ENCODE results near the gene RIN3. TPM values are rescaled to one million over a fixed set of nuclear protein-coding genes. Genes with fewer than 3 reads are reported as not detected.

Gene RIN3
- total RNA-seq, 2 donors from 2014 or later: 6.6 to 11.8 TPM

GRCh38 chr14:92557544-92557912, 43.9 kb downstream of the RIN3 start:
- Histone ChIP-seq H3K27ac (no peak overlapping the region), H3K4me3 (no peak overlapping the region), H3K9me3 (no peaks in the 10 kb centered on the region), H3K27me3 (no peaks in the 10 kb centered on the region), H3K36me3 (peaks cover 21% of the 10 kb centered on the region), H3K4me1 (peaks cover 0 to 13% of the 10 kb centered on the region in 2 donors)
- TF ChIP-seq, protein P1, sequence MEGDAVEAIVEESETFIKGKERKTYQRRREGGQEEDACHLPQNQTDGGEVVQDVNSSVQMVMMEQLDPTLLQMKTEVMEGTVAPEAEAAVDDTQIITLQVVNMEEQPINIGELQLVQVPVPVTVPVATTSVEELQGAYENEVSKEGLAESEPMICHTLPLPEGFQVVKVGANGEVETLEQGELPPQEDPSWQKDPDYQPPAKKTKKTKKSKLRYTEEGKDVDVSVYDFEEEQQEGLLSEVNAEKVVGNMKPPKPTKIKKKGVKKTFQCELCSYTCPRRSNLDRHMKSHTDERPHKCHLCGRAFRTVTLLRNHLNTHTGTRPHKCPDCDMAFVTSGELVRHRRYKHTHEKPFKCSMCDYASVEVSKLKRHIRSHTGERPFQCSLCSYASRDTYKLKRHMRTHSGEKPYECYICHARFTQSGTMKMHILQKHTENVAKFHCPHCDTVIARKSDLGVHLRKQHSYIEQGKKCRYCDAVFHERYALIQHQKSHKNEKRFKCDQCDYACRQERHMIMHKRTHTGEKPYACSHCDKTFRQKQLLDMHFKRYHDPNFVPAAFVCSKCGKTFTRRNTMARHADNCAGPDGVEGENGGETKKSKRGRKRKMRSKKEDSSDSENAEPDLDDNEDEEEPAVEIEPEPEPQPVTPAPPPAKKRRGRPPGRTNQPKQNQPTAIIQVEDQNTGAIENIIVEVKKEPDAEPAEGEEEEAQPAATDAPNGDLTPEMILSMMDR (IDR thresholded peaks at IDR 0.05): no peak
- no peak for DNase-seq (ENCODE audit: low spot score)

DNA sequence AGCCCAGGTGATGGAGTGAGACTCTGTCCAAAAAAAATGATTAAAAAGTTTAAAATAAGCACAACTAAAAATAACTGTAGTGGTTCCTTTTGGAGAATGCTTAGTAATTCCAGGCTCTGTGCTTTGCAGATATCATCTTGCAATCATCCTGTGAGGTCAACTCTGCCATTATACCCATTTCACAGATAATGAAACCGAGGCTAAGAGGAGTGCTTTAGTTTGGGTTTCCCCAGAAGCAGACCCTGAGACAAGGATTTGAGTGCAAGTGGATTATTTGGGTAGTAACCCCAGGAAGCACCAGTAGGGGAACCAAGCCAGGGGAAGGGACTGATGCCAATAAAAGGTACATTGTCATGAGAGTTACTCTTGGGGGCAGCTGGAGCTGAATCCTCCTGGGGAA, 44.7 kb downstream of the RIN3 start:
- DNase-seq (ENCODE audit: low spot score): no peak
- H3K9me3 ChIP-seq: no peaks in the 10 kb centered on the region
- H3K27me3 ChIP-seq: no peaks in the 10 kb centered on the region
- H3K4me3 ChIP-seq: no peak overlapping the region
- H3K36me3 ChIP-seq: peaks cover 21% of the 10 kb centered on the region
- no peak overlapping the region for H3K27ac ChIP-seq
- H3K4me1 ChIP-seq: peaks cover 0 to 11% of the 10 kb centered on the region in 2 donors
- TF ChIP-seq, protein P1 (IDR thresholded peaks at IDR 0.05): no peak

GRCh38 chr14:92559486-92559885, 45.9 kb downstream of the RIN3 start:
- H3K36me3 ChIP-seq: peaks cover 21% of the 10 kb centered on the region
- H3K9me3 ChIP-seq: no peaks in the 10 kb centered on the region
- H3K27me3 ChIP-seq: no peaks in the 10 kb centered on the region
- H3K27ac ChIP-seq: no peak overlapping the region
- peaks cover 0 to 17% of the 10 kb centered on the region in 2 donors for H3K4me1 ChIP-seq
- TF ChIP-seq, protein P1 (IDR thresholded peaks at IDR 0.05): no peak
- DNase-seq (ENCODE audit: low spot score): no peak
- H3K4me3 ChIP-seq: no peak overlapping the region

- H3K4me1 ChIP-seq: peaks cover 0 to 25% of the 10 kb centered on the region in 2 donors
- no peak overlapping the region for H3K27ac ChIP-seq
- H3K9me3 ChIP-seq: no peaks in the 10 kb centered on the region
- H3K36me3 ChIP-seq: peaks cover 21% of the 10 kb centered on the region
- TF ChIP-seq, protein P1 (IDR thresholded peaks at IDR 0.05): no peak
- no peak for DNase-seq (ENCODE audit: low spot score)
- H3K4me3 ChIP-seq: no peak overlapping the region
- H3K27me3 ChIP-seq: no peaks in the 10 kb centered on the region
Measured at GRCh38 chr14:92560106-92560865, 46.7 kb downstream of the RIN3 start.

DNA sequence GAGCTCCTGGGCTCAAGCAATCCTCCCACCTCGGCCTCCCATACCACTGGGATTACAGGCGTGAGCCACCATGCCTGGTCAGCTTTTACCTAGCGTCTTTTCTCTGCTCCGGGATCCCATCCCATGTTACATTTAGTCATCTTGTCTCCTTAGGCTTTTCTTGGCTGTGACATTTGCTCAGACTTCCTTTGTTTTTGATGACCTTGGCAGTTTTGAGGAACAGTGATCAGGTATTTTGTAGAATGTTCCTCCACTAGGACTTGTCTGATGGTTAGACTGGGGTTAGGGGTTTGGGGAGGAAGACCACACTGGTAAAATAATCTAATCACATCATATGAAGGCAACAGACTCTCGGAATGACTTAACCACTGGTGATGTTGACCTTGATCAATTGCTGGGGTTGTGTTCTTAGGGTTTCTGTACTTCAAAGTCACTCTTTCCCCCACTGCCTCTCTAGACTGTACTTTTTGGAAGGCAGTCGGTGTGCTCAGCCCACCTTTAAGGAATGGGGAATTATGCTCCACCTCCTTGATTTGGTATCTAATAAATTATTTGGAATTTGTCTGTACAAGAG, 48.4 kb downstream of the RIN3 start:
- H3K4me1 ChIP-seq: peaks cover 0 to 25% of the 10 kb centered on the region in 2 donors
- TF ChIP-seq, protein P1 (IDR thresholded peaks at IDR 0.05): no peak
- no peak overlapping the region for H3K27ac ChIP-seq
- DNase-seq (ENCODE audit: low spot score): no peak
- peaks cover 25% of the 10 kb centered on the region for H3K36me3 ChIP-seq
- peaks cover 0 to 6% of the 10 kb centered on the region in 2 donors for H3K9me3 ChIP-seq
- no peak overlapping the region for H3K4me3 ChIP-seq
- no peaks in the 10 kb centered on the region for H3K27me3 ChIP-seq
